ENCODE results near the gene USP10. TPM values are rescaled to one million over a fixed set of nuclear protein-coding genes. Genes with fewer than 3 reads are reported as not detected.

USP10 gene
- total and polyA plus RNA-seq, 7 donors = 17.1 to 64.3 (median 43.9) TPM

DNA sequence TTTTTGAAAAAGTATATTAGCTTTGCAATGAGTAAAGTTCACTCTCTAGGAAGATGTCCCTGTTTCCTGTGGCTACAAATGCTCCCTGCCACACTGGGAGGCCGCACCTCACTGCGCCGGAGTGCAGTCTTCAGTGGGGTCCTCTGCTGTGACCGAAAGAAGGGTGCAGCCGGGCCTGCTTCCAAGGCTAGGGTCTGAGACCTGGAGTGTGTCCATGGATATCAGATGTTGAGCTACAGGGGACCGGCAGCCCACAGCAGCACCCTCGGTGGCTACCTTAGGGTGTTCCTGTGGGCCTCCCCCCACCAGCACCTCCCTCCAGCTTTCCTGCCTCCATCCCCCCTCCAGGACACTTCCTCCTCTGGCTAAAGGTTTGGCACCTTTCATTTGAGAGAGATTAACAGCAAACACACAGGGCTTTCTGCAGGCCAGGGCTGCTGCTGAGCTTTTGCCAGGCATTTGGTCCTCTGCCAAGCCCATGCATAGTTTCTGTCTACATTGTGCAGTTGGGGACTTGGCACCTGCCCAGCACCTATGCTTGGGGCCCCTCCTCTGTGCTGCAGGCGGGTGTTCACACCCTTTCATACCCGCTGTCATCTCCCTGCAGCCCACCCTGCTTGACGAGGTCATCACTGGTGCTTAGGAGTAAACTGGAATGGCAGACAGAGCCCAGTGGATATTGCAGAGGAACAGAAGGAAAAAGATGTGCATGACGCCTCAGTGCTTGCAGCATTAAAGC lies 86.2 kb downstream of the USP10 start:
- Histone ChIP-seq H3K27me3 (no peaks in the 10 kb centered on the region), H3K4me1 (peaks cover 0 to 33% (median 26%) of the 10 kb centered on the region in 4 donors), H3K36me3 (no peaks in the 10 kb centered on the region), H3K9me3 (no peaks in the 10 kb centered on the region), H3K27ac (peak overlapping the region; percentile 1 to 65 (median 42)), H3K4me3 (no peak overlapping the region)
- WGBS, 2 donors = 37 to 56% methylated on average over 11 of the region's 11 CpGs
- DNase-seq = peak; percentile 88
- intact Hi-C loops (cut with DNase I) = no loop called here
- TF ChIP-seq, protein P1, sequence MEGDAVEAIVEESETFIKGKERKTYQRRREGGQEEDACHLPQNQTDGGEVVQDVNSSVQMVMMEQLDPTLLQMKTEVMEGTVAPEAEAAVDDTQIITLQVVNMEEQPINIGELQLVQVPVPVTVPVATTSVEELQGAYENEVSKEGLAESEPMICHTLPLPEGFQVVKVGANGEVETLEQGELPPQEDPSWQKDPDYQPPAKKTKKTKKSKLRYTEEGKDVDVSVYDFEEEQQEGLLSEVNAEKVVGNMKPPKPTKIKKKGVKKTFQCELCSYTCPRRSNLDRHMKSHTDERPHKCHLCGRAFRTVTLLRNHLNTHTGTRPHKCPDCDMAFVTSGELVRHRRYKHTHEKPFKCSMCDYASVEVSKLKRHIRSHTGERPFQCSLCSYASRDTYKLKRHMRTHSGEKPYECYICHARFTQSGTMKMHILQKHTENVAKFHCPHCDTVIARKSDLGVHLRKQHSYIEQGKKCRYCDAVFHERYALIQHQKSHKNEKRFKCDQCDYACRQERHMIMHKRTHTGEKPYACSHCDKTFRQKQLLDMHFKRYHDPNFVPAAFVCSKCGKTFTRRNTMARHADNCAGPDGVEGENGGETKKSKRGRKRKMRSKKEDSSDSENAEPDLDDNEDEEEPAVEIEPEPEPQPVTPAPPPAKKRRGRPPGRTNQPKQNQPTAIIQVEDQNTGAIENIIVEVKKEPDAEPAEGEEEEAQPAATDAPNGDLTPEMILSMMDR (IDR thresholded peaks at IDR 0.05) = no peak
- TF ChIP-seq EP300 (IDR thresholded peaks at IDR 0.05) (no peak), POLR2AphosphoS5 (IDR thresholded peaks at IDR 0.05) (peak in 2 of 4 donors; percentile 33 to 56)

DNA sequence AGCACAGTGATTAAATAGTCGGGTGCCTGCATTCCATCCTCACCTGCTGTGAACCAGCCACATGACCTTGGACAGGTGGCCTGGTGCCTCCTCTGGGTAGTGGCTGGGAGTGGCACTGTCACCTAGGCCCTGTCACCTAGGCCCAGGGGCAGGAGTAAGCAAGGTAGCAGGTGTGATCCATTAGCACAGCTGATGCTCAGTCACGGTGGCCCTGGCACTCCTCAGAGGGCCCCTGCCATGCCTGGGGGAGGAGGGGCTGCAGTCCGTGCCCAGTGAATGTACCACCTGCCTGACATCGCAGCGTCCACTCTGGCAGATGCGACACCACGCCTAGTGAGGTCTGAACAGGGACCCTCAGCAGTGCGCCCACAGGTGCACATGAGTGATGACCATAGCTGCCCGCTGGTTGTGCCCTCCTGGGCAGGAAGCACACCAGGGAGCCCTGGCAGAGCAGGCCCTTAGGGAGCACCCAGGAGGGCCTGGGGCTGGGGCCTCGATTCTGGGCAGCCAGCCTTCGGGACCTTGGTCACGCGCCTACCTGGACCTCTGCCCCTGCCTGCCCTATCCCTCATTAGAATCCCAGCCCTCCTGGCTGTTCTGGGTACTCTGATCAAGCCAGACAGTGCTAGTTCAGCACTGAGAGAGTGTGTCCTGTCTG lies 86.9 kb downstream of the USP10 start:
- no peaks in the 10 kb centered on the region for H3K27me3 ChIP-seq
- no peaks in the 10 kb centered on the region for H3K36me3 ChIP-seq
- H3K4me3 ChIP-seq = no peak overlapping the region
- no peaks in the 10 kb centered on the region for H3K9me3 ChIP-seq
- peak; percentile 70 for DNase-seq
- intact Hi-C loops (cut with DNase I) = no loop called here
- peaks cover 0 to 32% (median 26%) of the 10 kb centered on the region in 4 donors for H3K4me1 ChIP-seq
- WGBS, 2 donors = 50 to 75% methylated on average over 13 of the region's 13 CpGs
- peak overlapping the region; percentile 20 to 65 (median 60) for H3K27ac ChIP-seq
- no peak for TF ChIP-seq EP300 (IDR thresholded peaks at IDR 0.05)
- TF ChIP-seq, protein P1 (IDR thresholded peaks at IDR 0.05) = no peak
- TF ChIP-seq POLR2A (IDR thresholded peaks at IDR 0.05) = no peak
- no peak for TF ChIP-seq POLR2AphosphoS5 (IDR thresholded peaks at IDR 0.05)

DNA sequence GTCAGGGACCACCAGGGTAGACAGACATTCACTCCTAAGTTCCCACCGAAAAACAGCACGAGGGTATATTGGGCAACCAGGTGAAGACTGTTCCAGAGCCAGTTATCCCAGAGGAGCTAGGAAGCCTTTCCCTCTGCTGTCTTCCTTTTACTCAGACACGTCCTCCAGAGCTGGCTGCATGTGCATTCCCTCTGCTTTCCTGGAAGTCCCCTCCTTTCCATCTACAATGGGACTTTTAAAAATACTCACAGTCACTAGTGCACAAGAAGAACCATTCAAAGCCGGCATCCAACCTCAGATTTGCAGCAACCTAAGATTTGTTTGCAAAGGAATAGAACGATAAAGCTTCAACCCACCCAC lies 87.4 kb downstream of the USP10 start:
- no peaks in the 10 kb centered on the region for H3K27me3 ChIP-seq
- no peaks in the 10 kb centered on the region for H3K9me3 ChIP-seq
- 21 to 61% methylated on average over 5 of the region's 5 CpGs for WGBS, 2 donors
- peaks cover 0 to 32% (median 26%) of the 10 kb centered on the region in 4 donors for H3K4me1 ChIP-seq
- no peak overlapping the region for H3K4me3 ChIP-seq
- intact Hi-C loops (cut with DNase I) = no loop called here
- no peaks in the 10 kb centered on the region for H3K36me3 ChIP-seq
- H3K27ac ChIP-seq = peak overlapping the region in 3 of 4 donors; percentile 57 to 65 (median 63)
- TF ChIP-seq, protein P1 (IDR thresholded peaks at IDR 0.05) = no peak
- TF ChIP-seq POLR2AphosphoS5 (IDR thresholded peaks at IDR 0.05) (no peak), POLR2A (IDR thresholded peaks at IDR 0.05) (no peak), EP300 (IDR thresholded peaks at IDR 0.05) (no peak)
- peak; percentile 50 for DNase-seq

DNA sequence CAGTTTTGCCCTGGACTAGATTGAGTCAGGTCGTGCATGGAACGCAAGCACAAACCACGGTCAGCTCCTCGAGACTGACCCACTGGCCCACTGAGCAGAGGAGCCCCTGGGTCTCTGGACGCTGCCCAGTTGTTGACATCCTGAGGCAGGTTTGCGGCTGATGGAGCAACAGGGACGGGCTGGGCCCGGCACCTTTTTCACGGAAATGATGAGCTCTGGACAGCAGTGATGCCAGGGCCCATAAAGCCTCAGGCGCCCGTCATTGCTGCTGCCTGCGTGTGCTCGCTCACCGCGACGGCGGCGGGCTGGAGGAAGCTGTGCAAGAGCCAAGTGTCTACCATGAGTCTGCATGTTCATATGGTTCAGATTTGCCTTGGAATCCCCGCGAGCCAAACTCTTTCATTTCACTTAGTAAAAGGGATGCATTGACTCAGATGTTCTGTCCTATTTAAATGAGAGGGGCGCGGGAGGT lies 89.2 kb downstream of the USP10 start:
- H3K4me3 ChIP-seq = no peak overlapping the region
- TF ChIP-seq POLR2A (IDR thresholded peaks at IDR 0.05) (no peak), POLR2AphosphoS5 (IDR thresholded peaks at IDR 0.05) (no peak), EP300 (IDR thresholded peaks at IDR 0.05) (no peak)
- TF ChIP-seq, protein P1 (IDR thresholded peaks at IDR 0.05) = no peak
- no peaks in the 10 kb centered on the region for H3K36me3 ChIP-seq
- H3K27me3 ChIP-seq = no peaks in the 10 kb centered on the region
- H3K27ac ChIP-seq = no peak overlapping the region
- no peaks in the 10 kb centered on the region for H3K9me3 ChIP-seq
- WGBS, 2 donors = 95 to 97% methylated on average over 22 of the region's 22 CpGs
- peaks cover 0 to 32% (median 26%) of the 10 kb centered on the region in 4 donors for H3K4me1 ChIP-seq
- intact Hi-C loops (cut with DNase I) = no loop called here
- DNase-seq = peak; percentile 58

All from sigmoid colon (tissue), 7 donors.